ENCODE measurements around the gene AKAP8L.

The AKAP8L gene

DNA sequence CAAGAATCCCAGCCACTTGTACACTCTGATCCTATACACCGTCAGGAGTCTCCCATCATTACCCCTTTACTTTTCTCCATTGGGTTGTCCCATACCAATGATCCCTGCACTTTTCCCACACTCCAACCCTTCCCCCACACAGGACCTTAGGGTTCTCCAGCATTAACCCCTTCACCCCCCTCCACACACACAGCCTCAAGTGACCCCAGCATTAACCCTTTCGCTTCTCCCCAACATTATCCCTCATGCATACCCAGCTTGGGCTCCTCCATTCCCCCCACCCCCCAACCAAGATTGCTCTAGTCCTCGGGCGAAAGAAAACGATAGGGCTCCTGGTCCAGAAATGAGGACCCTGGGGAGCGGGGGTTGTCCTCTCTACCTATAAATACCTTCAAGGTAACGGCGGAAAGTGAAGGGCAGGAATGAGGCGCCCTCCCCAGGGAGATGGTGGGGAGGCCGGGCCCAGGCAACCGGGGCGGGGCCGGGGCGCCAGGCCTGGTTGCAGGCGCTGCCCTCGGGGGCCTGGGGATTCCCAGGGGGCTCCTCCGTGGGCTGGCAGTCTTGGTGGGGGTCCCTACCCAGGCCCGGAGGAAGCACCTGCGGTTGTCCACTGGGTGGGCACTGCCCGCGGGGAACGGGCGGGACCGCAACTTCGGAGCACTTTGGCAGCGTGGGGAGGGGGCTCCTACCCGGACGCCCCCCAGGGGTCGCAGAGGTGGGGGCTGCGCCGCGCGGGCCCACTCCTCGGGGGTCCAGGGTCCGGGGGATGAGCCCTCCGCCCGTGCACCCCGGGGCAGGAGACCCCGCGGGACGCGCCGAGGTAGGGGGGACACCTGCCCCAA lies 30.2 kb upstream of the AKAP8L start:
- no peak for DNase-seq

DNA sequence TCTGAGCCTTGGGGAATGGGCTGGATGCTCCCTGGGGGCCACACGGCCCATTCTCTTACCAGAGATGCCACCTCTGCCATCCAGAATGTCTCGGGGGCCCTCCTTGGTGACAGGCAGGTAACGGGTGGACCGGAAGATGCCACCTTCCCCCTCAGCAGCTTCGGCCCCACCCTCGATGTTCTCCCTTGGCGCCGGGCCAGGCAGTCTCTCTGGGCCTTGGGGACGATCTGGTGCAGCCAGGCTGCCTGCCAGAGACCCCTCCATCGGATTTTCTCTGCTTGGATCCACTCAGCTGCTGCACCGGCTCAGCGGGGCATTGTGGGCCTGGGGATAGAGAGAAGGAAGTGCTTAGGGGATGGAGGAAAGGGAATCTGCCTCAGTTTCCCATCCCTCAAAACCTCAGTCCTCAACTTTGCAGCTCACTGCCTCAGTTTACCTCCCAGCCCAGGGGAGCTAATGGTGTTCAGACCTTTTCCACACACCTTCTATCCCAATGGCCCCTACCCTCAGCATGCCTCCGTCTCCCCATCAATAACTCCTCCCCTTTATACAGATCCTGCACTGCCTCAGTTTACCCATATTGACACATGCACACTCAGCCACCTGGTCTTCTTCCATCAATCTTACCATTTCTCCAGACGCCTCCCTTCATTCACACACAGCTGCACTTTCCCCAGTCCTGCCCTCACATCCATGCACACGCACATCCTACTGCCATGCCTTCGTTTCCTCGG lies 29.4 kb upstream of the AKAP8L start:
- no peak for DNase-seq

DNA sequence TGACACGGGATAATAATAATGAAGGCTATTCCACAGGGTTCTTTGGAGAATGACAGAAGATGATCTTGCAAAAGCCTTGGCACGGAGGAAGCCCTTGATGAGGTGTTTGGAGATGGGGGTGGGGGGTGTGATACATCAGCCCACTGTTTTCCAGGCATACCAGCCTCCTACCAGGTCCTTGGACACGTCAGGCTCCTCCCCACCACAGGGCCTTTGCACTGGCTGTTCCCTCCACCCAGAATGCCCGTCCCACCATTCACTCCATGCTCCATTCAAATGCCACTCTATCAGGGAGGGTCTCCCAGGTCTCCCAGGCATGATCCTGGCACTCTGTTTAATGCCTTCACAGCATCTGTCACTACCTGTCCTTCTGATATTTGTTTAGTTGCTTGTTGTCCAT lies 28.3 kb upstream of the AKAP8L start:
- DNase-seq = no peak

DNA sequence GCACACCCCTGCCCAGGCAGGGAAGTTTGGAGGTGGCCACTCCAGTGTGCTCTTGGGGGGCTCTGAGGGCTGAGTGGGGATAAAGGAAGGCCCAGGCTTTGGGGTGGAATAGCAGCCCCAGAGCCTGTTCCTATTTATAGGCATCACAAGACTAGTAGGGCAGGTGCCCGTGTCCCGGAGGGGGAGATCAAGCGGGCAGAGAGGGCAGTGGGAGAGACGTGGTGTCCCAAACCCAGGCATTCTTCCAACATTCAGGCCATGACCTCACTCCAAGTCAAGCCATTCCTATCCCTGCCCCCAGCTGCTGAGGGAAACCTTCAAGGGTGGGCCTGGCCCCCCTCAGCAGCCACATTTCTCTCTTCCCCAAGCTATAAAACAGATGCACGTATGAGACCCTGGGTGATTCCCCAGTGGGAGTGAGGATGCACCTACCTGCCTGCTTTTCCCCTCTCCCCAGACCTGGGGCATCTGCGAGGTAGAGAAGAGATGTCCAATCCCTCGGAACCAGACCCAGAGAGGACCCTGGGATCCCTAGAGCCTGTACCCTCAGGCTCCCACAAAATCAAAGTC lies 27.1 kb upstream of the AKAP8L start:
- no peak for DNase-seq

DNA sequence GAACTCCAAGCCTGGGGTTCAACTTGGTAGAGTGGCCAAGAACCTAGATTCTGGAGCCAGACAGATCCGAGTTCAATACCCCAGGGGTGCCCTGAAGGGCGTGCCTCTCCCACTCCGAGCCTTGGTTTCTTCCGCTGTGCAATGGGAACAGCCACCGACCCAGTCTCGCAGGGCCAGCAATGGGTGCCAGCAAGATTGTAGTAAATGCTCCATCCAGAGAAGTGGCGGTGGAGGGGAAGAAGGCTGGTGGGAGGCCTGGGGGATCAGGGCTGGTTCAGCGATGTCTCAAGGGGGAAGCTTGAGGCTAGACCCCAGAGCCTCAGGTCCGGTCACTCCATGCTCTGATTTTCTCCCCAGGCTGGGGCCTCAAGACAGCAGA lies 26.4 kb upstream of the AKAP8L start:
- no peak for DNase-seq

DNA sequence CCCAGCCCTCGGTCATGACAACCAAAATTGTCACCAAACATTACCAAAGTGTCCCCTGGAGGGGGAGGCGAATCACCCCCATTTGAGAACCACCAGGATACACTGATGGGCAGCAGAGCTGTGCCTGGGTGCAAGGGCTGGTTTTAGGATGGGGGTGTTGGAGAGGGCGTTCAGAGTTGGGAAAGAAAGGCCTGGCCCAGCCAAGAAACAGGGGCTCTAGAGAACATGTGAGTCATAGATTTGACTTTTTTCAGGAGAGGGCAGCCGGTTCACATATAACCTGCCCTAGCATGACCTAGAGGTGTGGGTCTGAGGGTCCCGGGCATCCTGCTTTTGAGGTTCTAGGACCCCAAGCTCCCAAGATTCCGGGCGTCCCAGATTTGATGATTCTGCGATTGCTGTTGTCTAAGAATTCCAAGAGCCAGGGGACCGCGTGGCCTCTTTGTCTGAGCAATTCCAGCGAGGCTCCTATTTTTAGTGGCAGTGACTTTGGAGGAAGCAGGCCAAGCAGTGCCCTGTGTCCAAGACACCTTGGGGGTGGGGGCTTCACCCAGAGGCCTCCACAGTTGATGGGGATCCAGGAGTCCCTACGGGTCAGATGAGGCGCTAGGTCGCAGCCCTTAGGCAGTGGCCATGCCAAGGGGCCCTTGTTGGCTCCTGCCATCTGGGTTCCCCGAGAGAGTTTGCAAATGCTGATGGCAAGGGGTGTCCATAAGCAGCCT lies 25.9 kb upstream of the AKAP8L start:
- no peak for DNase-seq

DNA sequence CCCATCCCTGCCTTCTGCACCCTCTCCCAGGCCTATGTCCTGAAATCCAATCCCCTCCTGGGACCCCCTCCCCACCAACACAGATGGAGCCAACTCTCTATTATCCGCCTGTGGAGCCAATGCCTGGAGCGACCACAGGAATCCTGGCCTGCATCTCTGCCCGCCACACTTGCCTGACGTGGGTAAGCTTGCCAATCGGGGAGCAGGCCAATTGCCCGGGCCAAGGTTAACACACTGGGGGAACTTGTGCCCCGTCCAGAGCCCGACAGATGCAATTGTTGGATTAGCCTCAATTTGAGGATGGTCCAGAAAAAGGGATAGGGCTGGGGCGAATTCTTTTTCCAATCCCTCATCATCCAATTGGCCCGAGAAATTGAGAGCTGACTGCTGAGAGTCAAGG lies 25.1 kb upstream of the AKAP8L start:
- DNase-seq = no peak

DNA sequence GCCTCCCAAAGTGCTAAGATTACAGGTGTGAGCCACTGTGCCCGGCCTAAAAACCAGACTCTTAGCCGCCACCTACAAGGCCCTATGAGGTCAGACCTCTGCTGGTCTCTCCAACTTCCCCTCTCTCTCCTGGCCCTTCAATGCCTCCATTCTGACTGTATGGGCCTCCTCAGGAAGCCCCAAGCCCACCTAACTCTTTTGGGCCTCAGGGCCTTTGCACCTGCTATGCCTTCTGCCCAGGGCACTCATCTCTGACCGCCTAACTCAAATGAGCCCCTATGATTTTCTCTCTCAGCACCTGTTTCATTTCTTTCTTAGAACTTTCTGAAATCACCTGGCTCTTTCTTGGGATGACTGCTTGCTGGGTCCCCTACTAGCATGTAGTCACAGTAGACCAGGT lies 24.5 kb upstream of the AKAP8L start:
- no peak for DNase-seq

DNA sequence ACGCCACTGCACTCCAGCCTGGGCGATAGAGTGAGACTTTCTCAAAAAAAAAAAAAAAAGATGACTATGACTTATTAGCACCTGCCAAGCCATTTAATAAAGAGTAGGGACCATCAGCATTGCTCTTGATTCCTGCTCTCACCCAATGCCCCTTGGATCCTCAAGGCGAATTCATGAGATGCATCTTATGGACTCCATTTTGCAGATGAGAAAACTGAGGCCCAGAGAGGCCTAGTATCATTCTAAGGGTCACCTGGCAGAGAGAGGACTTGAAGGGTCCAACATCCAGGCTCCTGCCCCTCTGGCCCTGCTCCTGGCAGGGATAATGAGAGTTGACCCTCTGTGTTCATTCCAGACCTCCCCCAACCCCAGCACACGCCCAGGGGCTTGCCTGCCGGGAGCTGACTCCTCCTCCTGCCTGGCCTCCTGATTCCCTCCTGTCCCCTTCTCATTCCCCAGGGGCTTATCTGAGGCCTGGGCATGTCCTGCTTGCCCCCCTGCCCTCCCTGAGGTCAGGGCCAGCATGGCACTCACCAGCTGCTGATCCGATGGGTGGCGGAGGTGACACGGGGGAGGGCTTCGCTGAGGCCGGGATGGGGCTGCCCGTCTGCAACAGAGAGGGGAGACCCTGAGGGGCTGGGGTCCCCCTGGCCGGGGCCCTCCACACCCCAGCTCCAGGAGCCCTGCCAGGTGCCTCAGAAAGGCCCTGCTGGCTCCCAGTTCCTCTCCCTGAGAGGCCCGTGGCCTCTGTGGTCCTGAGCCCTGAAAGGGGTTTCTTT lies 23.5 kb upstream of the AKAP8L start:
- no peak for DNase-seq

DNA sequence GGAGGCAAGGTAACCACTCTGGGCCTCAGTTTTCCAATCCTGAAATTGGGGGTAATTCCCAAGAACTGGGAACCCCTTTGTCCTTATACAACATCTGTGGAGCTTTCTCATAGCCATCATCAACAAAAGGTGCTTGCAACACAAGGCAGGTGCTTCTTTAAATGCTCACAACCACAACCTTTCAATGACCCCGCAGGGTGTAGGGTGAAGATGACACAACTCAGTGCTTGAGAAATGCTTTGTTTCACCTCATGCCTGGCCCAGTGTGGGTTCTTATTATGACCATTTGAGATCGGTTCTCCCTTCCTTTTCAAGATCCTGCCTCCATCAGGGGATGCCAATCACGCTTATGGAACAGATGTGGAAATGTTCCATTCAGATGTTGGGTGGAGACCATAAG lies 22.5 kb upstream of the AKAP8L start:
- DNase-seq = no peak

DNA sequence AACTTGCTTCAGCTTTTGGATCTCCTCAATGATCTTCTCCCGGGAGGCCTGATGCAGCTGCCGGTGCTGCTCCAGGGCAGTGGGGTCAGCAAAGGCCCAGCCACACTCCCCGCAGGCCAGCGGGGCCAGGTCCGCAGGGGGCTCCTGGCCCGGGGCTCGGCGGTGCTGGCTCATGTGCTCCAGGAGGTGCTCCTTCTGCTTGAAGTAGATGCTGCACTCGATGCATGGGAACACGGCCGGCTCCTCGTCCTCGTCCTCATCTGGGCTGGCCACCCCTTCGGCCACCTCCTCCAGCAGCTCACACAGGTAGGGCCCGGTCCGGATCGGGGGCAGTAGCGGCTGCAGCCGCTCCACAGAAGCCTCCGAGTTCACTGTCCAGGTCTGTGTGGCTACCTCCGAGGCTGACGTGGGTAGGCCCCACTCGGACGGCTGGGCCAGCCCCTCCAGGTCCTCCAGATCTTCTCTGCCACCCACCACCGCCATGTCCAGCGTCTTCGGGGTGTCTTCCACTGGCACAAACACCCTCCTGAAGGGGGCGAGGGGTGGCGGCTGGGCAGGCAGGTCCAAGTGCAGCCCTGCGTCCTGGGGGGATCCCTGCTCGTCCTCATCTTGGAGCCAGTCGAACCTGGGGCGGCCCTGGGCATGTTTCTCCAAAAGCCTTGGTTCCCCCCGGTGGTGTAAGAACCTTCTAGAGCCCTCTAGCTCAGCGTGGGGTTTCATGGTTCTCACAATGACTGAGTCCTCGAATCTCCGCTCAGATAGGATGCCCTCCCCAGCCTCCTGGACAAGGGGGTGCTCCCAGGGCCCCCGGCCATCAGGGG lies 21.2 kb upstream of the AKAP8L start:
- DNase-seq = no peak

DNA sequence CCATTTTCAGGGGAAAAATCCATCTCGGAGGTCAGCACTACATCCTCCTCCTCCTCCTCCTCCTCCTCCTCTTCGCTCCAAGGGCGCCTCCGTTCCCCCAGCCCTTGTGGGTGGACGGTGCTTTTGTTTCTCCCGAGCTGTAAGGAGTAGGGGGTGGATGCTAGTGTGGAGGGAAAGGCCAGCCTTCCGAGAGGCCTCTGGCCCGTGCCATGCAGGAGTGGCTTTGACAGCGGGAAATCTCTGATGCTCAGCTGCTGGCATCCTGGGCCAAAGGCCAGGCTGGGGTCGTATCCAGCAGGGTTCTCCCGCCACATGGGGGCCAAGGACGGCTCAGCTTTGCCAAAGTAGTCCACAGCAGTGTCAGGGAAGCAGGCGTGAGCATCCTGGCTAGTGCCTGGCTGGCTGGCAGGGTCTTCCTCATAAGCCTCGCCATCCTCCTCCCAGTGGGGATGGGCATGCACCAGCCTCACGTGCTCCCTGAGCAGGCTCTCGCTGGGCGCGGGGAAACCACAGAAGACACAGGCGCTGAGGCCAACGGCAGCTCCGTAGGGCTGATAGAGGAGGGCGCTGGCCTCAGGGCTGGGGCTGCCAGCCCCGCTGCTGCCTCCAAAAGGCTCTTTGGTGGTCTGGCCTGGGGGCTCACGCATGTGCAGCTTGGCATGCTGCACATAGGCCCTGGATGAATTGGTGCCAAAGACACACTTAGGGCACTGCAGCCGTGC lies 20.5 kb upstream of the AKAP8L start:
- DNase-seq = no peak

DNA sequence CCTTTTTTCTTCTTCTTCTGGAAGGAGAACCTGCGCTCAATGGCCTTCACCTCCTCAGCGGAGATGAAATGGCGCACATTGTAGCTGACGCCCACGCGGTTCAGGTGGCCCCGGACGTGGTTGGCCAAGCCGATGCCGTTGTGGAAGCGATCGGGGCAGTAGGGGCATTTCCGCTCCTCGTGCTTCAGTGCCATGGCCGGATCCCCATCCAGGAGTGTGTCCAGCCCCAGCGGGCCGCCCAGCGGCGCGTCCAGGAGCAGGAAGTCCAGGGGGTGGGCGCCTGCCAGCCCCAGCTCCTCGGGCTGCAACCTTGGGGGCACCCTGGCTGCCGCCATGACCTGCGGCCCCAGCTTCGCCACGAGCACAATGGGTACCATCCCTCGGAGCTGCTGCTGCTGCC lies 19.8 kb upstream of the AKAP8L start:
- DNase-seq = no peak

DNA sequence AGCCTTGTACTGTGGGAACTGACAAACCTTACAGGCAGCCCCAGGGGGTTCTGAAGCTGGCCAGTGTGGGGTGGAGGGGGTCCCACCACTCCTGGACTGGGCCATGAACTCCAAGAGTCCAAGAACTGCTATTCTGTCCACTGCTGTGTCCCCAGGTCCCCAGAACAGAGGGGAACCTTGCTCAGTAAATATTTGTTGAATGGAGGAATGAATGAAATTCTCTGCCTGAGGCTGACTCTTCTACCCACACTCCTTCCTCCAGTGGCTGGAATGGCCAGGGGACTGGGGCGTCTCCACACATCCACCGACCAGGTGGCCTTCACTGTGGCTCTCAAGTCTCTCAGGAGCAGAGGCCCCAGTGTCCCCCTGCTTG lies 19.3 kb upstream of the AKAP8L start:
- DNase-seq = no peak

DNA sequence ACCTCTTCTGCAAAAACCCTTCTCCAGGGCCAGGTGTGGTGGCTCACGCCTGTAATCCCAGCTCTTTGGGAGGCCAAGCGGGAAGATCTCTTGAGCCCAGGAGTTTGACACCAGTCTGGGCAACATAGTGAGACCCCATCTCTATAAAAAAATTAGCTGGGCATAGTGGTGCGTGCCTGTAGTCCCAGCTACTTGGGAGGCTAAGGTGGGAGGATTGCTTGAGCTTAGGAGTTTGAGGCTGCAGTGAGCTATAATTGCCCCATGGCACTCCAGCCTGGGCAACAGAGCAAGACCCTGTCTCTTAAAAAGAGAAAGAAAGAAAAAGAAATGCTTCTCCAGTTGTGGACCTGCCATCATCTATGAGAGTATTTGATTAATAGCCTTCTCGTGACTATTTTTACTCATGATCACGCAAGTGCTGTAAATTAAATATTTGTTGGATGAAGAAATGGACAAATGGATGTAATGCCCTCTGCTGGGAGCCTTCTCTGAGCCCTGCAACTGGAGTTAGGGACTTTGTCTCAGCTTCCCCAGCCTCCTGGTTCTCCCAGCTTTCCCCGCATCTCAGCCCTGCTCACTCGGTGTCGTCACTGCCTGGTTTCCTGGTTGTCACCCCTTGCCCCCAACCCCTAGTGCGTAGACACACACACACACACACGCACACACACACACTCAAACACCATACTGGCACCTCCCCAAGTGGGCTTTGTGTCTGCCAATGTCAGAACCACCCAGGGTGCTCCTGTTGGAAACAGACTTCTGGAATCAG lies 18.8 kb upstream of the AKAP8L start:
- DNase-seq = no peak

DNA sequence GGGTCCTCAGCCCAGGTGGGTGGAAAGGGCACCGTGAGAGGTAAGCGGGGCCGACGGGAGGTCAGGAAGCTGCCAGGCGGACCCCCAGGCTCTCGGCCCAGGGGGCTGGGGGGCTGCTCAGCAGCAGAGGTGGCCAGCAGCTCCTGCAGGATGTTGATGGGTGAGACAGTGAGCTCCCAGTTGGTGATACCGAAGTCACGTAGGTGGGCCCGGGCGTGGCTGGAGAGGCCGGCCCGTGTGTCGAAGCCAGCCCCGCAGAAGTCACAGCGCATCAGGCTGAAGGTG lies 18.0 kb upstream of the AKAP8L start:
- DNase-seq = no peak

DNA sequence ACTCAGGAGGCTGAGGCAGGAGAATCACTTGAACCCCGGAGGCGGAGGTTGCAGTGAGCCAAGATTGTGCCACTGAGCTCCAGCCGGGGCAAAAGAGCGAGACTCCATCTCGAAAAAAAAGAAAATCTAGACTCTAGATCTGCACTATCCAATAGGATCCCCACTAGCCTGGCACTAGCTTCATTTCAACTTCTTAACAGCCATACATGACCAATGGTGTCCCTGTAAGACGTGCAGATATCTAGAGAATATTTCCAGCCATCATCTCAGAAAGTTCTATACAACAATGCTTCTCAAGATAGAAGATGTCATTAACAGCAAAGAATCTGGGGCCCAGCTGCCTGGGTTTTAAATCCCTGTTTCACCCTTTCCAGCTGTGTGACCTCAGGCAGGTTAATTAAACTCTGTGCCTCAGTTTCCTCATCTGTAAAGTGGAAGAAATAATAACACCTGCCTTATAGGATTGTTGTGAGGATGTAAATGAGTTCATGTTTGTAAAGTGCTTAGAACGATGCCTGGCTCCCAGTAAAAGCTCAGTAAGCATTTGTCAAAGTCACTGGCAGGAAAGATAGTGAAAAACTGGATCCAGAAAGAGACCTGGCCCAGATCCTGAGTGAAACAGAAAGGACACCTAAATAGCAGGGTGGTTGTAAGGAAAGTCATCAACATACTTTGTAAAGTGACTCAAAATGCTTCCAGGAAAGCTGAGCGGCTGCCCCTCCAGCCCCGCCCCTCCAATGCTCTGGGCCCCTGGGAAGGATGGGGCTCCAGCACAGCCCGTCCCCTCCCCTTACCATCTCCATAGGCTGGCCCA lies 17.4 kb upstream of the AKAP8L start:
- no peak for DNase-seq

DNA sequence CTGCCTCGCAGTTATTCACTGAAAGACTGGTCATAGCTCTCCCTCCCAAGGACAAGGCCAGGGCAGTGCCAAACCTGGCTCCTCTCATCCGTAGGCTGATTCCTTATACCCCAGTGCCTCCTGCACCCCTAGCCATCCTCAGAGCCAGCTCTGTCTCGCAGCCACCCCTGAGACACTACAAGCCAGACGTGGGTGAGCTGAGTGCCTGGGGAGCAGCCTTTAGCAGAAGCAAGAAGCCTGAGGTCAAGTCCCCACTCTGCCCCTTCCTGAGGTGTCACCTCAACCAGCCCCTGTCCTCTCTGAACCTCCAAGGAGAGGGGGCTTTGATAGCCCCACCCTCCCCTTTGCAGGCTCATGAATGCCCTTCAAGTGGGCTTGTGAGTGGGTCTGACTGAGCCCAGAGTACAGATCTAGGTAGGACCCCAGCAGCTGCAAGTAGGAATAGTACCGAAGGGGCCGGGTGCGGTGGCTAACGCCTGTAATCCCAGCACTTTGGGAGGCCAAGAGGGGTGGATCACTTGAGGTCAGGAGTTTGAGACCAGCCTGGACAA lies 14.8 kb upstream of the AKAP8L start:
- DNase-seq = no peak
